Gastroesophageal sphincter (tissue), 4 donors: ENCODE data around the gene BPI. TPM values are rescaled to one million over a fixed set of nuclear protein-coding genes. Genes with fewer than 3 reads are reported as not detected.

Experiments
- ATAC-seq: fragments of 150-250 bp; one replicate; pipeline ENCODE4 v1.9.1; 2016; ENCODE audit warnings: mild to moderate bottlenecking, moderate library complexity
- H3K27ac ChIP-seq, 4 donors: fragments of 200-600 bp; sonication (generic) in 3 of 4; 1 replicate in 3 of 4; 2 replicates in 1 of 4; pipeline ENCODE4 v1.5.1; 2016 to 2019
- H3K27me3 ChIP-seq: fragments of 200-600 bp; sonication (generic); one replicate; pipeline ENCODE4 v1.5.1; 2019
- H3K36me3 ChIP-seq, 2 donors: fragments of 200-600 bp; sonication (generic); one replicate each; pipeline ENCODE4 v1.5.1; 2019; ENCODE audit warnings: control low read depth in 1 of 2
- H3K4me1 ChIP-seq, 3 donors: fragments of 200-600 bp; sonication (generic); 1 replicate in 2 of 3; 2 replicates in 1 of 3; pipeline ENCODE4 v1.5.1; 2016 to 2019; ENCODE audit warnings: control low read depth in 2 of 3
- H3K4me3 ChIP-seq, 2 donors: fragments of 200-600 bp; sonication (generic); one replicate each; pipeline ENCODE4 v1.5.1; 2019; ENCODE audit warnings: mild to moderate bottlenecking in 1 of 2, moderate library complexity in 1 of 2
- H3K9me3 ChIP-seq, 3 donors: fragments of 200-600 bp; sonication (generic); one replicate each; pipeline ENCODE4 v1.5.1; 2017 to 2019; ENCODE audit warnings: control low read depth in 2 of 3
- CTCF ChIP-seq, 4 experiments: fragments of 200-600 bp in 2 of 4; fragments of 450-650 bp in 2 of 4; sonication (generic) in 1 of 4; IDR thresholded peaks; one replicate each; pipeline ENCODE4 v1.5.1; 2017 to 2019; ENCODE audit warnings: antibody characterized with exemption in 4 of 4, mild to moderate bottlenecking in 2 of 4, moderate library complexity in 2 of 4
- EP300 ChIP-seq: sonication (generic); formaldehyde crosslinking; IDR thresholded peaks from one replicate; pipeline ENCODE4 v1.6.1; 2017; ENCODE audit warnings: antibody characterized with exemption, mild to moderate bottlenecking
- POLR2A ChIP-seq, 2 donors: fragments of 450-650 bp; IDR thresholded peaks; one replicate each; pipeline ENCODE4 v1.6.1; 2017; ENCODE audit warnings: antibody characterized with exemption in 2 of 2, mild to moderate bottlenecking in 2 of 2, moderate library complexity in 1 of 2
- POLR2AphosphoS5 ChIP-seq: sonication (generic); formaldehyde crosslinking; IDR thresholded peaks from one replicate; pipeline ENCODE4 v1.6.1; 2017; ENCODE audit warnings: antibody characterized with exemption
- WGBS, 2 donors: methylation state at CpG; one replicate each; pipeline ENCODE4 v1.1.5; 2018; ENCODE audit warnings: low coverage in 1 of 2; 5-methylcytosine and 5-hydroxymethylcytosine counted together
- total RNA-seq, 4 donors: library from RNA; depleted of rRNA; stranded (reverse); fragments of >200 nt; gene quantifications; one replicate each; pipeline ENCODE4 v1.1.0, GENCODE V29; 2016

The BPI gene
- total RNA-seq, 4 donors from 2014 or later, result 0.27 to 0.47 TPM; not detected in 2

- H3K9me3 ChIP-seq, result no peaks in the 10 kb centered on the region
- H3K27ac ChIP-seq, result no peak overlapping the region
- H3K36me3 ChIP-seq, result no peaks in the 10 kb centered on the region
- no peaks in the 10 kb centered on the region for H3K27me3 ChIP-seq
- WGBS, 2 donors, result 77 to 88% methylated on average over 4 to 7 of the region's 7 CpGs
- no peak for ATAC-seq
- no peak overlapping the region for H3K4me3 ChIP-seq
- TF ChIP-seq CTCF (IDR thresholded peaks at IDR 0.05) (no peak), EP300 (no peak), POLR2AphosphoS5 (no peak), POLR2A (IDR thresholded peaks at IDR 0.05) (no peak)
- no peaks in the 10 kb centered on the region for H3K4me1 ChIP-seq
Measured at GRCh38 chr20:38357653-38358207, 53.8 kb downstream of the BPI start.

- TF ChIP-seq EP300 (no peak), POLR2AphosphoS5 (no peak), CTCF (IDR thresholded peaks at IDR 0.05) (no peak), POLR2A (IDR thresholded peaks at IDR 0.05) (no peak)
- no peak for ATAC-seq
- Histone ChIP-seq H3K4me1 (no peaks in the 10 kb centered on the region), H3K36me3 (no peaks in the 10 kb centered on the region), H3K27me3 (no peaks in the 10 kb centered on the region), H3K4me3 (no peak overlapping the region), H3K27ac (no peak overlapping the region), H3K9me3 (no peaks in the 10 kb centered on the region)
- WGBS, 2 donors, result 64 to 77% methylated on average over 6 of the region's 7 CpGs
Measured at GRCh38 chr20:38358556-38358955, 54.6 kb downstream of the BPI start.

- Histone ChIP-seq H3K27me3 (no peaks in the 10 kb centered on the region), H3K36me3 (no peaks in the 10 kb centered on the region), H3K4me3 (no peak overlapping the region), H3K9me3 (no peaks in the 10 kb centered on the region), H3K27ac (no peak overlapping the region), H3K4me1 (no peaks in the 10 kb centered on the region)
- ATAC-seq, result no peak
- TF ChIP-seq EP300, result no peak
- TF ChIP-seq POLR2AphosphoS5, result no peak
- TF ChIP-seq POLR2A (IDR thresholded peaks at IDR 0.05), result no peak
- TF ChIP-seq CTCF (IDR thresholded peaks at IDR 0.05), result no peak
- 95 to 96% methylated on average over 5 to 8 of the region's 8 CpGs for WGBS, 2 donors
Measured at GRCh38 chr20:38363004-38363747, 59.2 kb downstream of the BPI start.

GRCh38 chr20:38369389-38369788 is 65.4 kb downstream of the BPI start:
- TF ChIP-seq EP300 (no peak), POLR2AphosphoS5 (no peak), POLR2A (IDR thresholded peaks at IDR 0.05) (no peak), CTCF (IDR thresholded peaks at IDR 0.05) (no peak)
- Histone ChIP-seq H3K4me3 (no peak overlapping the region), H3K27ac (no peak overlapping the region), H3K4me1 (no peaks in the 10 kb centered on the region), H3K9me3 (no peaks in the 10 kb centered on the region), H3K36me3 (no peaks in the 10 kb centered on the region), H3K27me3 (peaks cover 27% of the 10 kb centered on the region)
- 0 to 37% methylated on average over 1 to 2 of the region's 2 CpGs for WGBS, 2 donors
- no peak for ATAC-seq

- no peak for ATAC-seq
- Histone ChIP-seq H3K9me3 (no peaks in the 10 kb centered on the region), H3K4me1 (no peaks in the 10 kb centered on the region), H3K36me3 (no peaks in the 10 kb centered on the region), H3K4me3 (no peak overlapping the region), H3K27me3 (peaks cover 27% of the 10 kb centered on the region), H3K27ac (no peak overlapping the region)
- TF ChIP-seq POLR2AphosphoS5 (no peak), POLR2A (IDR thresholded peaks at IDR 0.05) (no peak), CTCF (IDR thresholded peaks at IDR 0.05) (no peak), EP300 (no peak)
- 45 to 53% methylated on average over 5 of the region's 5 CpGs for WGBS, 2 donors
Measured at GRCh38 chr20:38372806-38373205, 68.8 kb downstream of the BPI start.
